DND-41 (cell line): ENCODE data around the gene LYST.

Experiments used
- ATAC-seq: fragments of 200-7000 bp; cut with Tn5 transposase; 3 replicates; pipeline ENCODE4 v1.9.1; 2021; ENCODE audit warnings: low read depth; ENCODE audit not compliant: insufficient read depth
- DNase-seq: peaks from one replicate; pipeline ENCODE4 v3.0.0-alpha.2; 2020
- H2AFZ ChIP-seq: 2 replicates; pipeline ENCODE4 v1.6.0; 2012; ENCODE audit warnings: low read depth, low read length
- H3K27ac ChIP-seq: 2 replicates; pipeline ENCODE4 v1.5.1; 2012; ENCODE audit warnings: low read length, inconsistent platforms
- H3K27me3 ChIP-seq: fragments of 200-600 bp; sonication (generic); 2 replicates; pipeline ENCODE4 v1.6.0; 2012; ENCODE audit warnings: low read length, mild to moderate bottlenecking, inconsistent platforms; ENCODE audit not compliant: insufficient read depth, poor library complexity
- H3K36me3 ChIP-seq: 2 replicates; pipeline ENCODE4 v1.5.1; 2012; ENCODE audit warnings: low read length, inconsistent platforms; ENCODE audit not compliant: insufficient read depth
- H3K4me1 ChIP-seq: 2 replicates; pipeline ENCODE4 v1.5.1; 2012; ENCODE audit warnings: mild to moderate bottlenecking, low read length; ENCODE audit not compliant: insufficient read depth
- H3K4me2 ChIP-seq: 2 replicates; pipeline ENCODE4 v1.6.0; 2012; ENCODE audit warnings: mild to moderate bottlenecking, moderate library complexity, low read length, inconsistent platforms; ENCODE audit not compliant: insufficient read depth
- H3K4me3 ChIP-seq, 2 experiments: fragments of 200-600 bp in 1 of 2; shearing (Covaris generic) in 1 of 2; 2 replicates each; pipeline ENCODE4 v1.5.1; 2012 to 2016; ENCODE audit warnings: inconsistent platforms in 2 of 2, low read length in 2 of 2, mild to moderate bottlenecking in 2 of 2, low read depth in 1 of 2, moderate library complexity in 1 of 2
- H3K79me2 ChIP-seq: 2 replicates; pipeline ENCODE4 v1.6.0; 2012; ENCODE audit warnings: low read length, inconsistent platforms; ENCODE audit not compliant: insufficient read depth
- H3K9ac ChIP-seq: 2 replicates; pipeline ENCODE4 v1.6.0; 2012; ENCODE audit warnings: low read depth, mild to moderate bottlenecking, inconsistent platforms, low read length, moderate library complexity
- H3K9me3 ChIP-seq: 2 replicates; pipeline ENCODE4 v1.5.1; 2012; ENCODE audit warnings: low read length, moderate library complexity, mild to moderate bottlenecking, inconsistent platforms; ENCODE audit not compliant: insufficient read depth, severe bottlenecking
- H4K20me1 ChIP-seq: 2 replicates; pipeline ENCODE4 v1.6.0; 2012; ENCODE audit warnings: low read length; ENCODE audit not compliant: insufficient read depth
- CTCF ChIP-seq: IDR thresholded peaks from 2 replicates; pipeline ENCODE4 v1.5.1; 2012; ENCODE audit warnings: borderline replicate concordance, low read length, moderate library complexity, mild to moderate bottlenecking; ENCODE audit not compliant: poor library complexity, severe bottlenecking; ENCODE audit errors: extremely low read depth
- EZH2 ChIP-seq: IDR thresholded peaks from 3 replicates; pipeline ENCODE4 v1.6.1; 2012; ENCODE audit warnings: borderline replicate concordance, low read depth, mild to moderate bottlenecking, moderate library complexity, low read length, inconsistent platforms; ENCODE audit not compliant: severe bottlenecking

Gene LYST

GRCh38 chr1:235739124-235739523 is 127.6 kb downstream of the LYST start:
- H2AFZ ChIP-seq: no peak overlapping the region
- H3K4me2 ChIP-seq: no peak overlapping the region
- H3K9me3 ChIP-seq: no peaks in the 10 kb centered on the region
- H3K27ac ChIP-seq: no peak overlapping the region
- TF ChIP-seq CTCF (no peak), EZH2 (no peak)
- no peaks in the 10 kb centered on the region for H4K20me1 ChIP-seq
- no peak overlapping the region for H3K4me3 ChIP-seq
- no peaks in the 10 kb centered on the region for H3K4me1 ChIP-seq
- DNase-seq: no peak
- no peaks in the 10 kb centered on the region for H3K79me2 ChIP-seq
- no peaks in the 10 kb centered on the region for H3K27me3 ChIP-seq
- ATAC-seq: no peak
- no peak overlapping the region for H3K9ac ChIP-seq
- H3K36me3 ChIP-seq: no peaks in the 10 kb centered on the region

GRCh38 chr1:235737751-235738150 is 129.0 kb downstream of the LYST start:
- no peak for DNase-seq
- no peak overlapping the region for H3K27ac ChIP-seq
- H3K4me3 ChIP-seq: no peak overlapping the region
- H3K9ac ChIP-seq: no peak overlapping the region
- no peaks in the 10 kb centered on the region for H3K36me3 ChIP-seq
- H2AFZ ChIP-seq: no peak overlapping the region
- H3K4me1 ChIP-seq: no peaks in the 10 kb centered on the region
- no peaks in the 10 kb centered on the region for H3K9me3 ChIP-seq
- ATAC-seq: no peak
- no peaks in the 10 kb centered on the region for H3K79me2 ChIP-seq
- no peak overlapping the region for H3K4me2 ChIP-seq
- H3K27me3 ChIP-seq: no peaks in the 10 kb centered on the region
- TF ChIP-seq EZH2 (no peak), CTCF (no peak)
- H4K20me1 ChIP-seq: no peaks in the 10 kb centered on the region

GRCh38 chr1:235736263-235736662 is 130.4 kb downstream of the LYST start:
- ATAC-seq (no peak), DNase-seq (no peak)
- Histone ChIP-seq H3K4me1 (no peaks in the 10 kb centered on the region), H3K4me3 (no peak overlapping the region), H3K36me3 (no peaks in the 10 kb centered on the region), H3K9me3 (no peaks in the 10 kb centered on the region), H2AFZ (no peak overlapping the region), H3K27ac (no peak overlapping the region), H3K27me3 (no peaks in the 10 kb centered on the region), H3K9ac (no peak overlapping the region), H4K20me1 (no peaks in the 10 kb centered on the region), H3K4me2 (no peak overlapping the region), H3K79me2 (no peaks in the 10 kb centered on the region)
- TF ChIP-seq EZH2 (no peak), CTCF (no peak)

- H3K79me2 ChIP-seq: no peaks in the 10 kb centered on the region
- ATAC-seq: no peak
- no peak for TF ChIP-seq CTCF
- TF ChIP-seq EZH2: no peak
These were observed 131.1 kb downstream of the LYST start for GRCh38 chr1:235735621-235736020.

More at GRCh38 chr1:235735621-235736020, 131.1 kb downstream of the LYST start:
- no peaks in the 10 kb centered on the region for H3K27me3 ChIP-seq
- no peak overlapping the region for H2AFZ ChIP-seq
- no peaks in the 10 kb centered on the region for H4K20me1 ChIP-seq
- H3K4me2 ChIP-seq: no peak overlapping the region
- DNase-seq: no peak
- no peak overlapping the region for H3K27ac ChIP-seq
- H3K4me1 ChIP-seq: no peaks in the 10 kb centered on the region
- H3K9ac ChIP-seq: no peak overlapping the region
- H3K9me3 ChIP-seq: no peaks in the 10 kb centered on the region
- no peak overlapping the region for H3K4me3 ChIP-seq
- no peaks in the 10 kb centered on the region for H3K36me3 ChIP-seq
